Astrocyte of the hippocampus (primary cell): Measurements from ENCODE around the gene C10orf67.

Source experiments
- DNase-seq: peaks from one replicate; pipeline ENCODE4 v3.0.0; 2011; ENCODE audit warnings: low read depth, low spot score

C10orf67 gene

DNA sequence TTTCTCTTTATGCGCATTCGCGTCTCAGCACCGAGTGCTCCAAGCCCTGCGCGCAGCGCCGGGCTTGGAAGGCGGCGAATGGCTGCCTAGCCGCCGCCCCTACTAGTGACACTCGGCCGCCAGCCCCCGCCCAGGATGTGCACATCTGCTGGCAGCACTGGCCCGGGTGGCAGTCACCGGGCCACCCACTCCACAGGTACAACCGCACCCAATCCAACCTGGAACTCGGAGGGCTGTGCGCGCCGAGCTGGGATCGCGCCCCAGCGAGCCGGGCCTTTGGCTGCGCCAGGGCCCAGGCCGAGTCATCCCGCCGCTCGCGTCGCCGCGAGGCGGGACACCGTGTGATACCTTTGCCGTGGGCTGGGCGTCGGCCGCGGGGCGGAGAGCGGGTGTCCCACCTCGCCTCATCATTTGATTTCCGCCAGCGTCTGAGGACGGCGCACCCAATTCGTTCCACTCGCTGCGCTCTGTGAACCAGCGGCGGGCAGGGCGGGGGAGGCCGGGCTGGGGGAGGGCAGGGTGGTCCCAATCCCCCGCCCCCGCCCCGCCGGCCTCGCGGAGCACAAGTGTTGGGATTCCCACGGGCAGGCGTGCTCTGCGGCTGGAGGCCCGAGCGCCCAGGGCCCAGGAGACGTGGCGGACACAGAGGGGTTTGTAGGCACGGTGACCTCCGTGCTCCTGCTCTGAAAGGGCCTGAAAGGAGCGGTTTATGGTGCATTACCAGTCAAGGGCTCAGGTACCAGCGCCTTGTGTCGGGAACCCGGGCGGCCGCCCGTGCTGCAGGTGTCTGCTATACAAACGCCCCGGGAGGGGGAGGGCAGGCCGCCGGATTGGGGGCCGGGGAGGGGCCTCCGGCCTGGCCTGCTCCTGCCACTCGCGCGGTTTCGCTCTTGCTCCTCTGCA, 170.3 kb downstream of the C10orf67 start:
- DNase-seq = no peak

DNA sequence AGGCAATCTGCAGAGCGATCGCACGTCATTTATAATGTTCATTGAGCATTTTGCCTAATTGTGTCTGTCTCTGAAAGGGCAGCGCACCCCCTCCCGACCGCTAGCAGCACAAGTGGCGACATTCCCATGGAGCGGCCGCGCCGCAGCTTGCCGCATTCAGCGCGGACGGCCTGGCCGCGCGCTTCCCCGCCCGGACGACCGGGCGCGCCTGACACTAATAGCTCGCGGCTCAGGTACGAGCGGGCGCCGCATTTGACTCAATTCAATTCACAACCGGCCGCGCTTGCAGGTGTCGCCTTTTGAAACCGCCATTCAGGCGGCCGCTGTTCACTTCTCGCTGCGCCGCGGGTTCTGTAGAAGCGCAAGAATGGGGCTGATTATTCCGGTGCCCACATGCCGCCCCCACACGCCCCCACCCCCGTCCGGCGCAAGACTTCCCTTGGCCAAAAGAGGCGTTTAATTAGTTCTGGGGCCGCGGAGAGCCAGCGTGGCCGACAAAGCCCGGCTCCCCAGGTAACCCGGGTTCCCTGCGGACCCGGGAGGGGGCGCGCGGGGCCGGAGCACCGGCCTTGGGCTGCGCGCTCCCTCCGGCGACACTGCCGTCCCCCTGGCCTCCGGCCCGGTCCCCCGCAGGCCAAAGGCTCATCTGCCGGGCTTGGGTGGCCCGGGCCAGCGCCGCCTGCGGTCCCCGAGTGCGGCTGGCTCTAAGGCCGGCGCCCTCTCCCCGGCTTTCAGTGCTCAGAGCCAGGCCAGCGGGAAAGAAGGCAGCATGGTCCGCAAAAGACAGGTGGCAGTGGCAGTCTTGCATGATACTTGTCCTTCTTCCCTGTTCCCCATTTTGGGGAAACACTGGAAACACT, 171.2 kb downstream of the C10orf67 start:
- peak; percentile 25 for DNase-seq

DNA sequence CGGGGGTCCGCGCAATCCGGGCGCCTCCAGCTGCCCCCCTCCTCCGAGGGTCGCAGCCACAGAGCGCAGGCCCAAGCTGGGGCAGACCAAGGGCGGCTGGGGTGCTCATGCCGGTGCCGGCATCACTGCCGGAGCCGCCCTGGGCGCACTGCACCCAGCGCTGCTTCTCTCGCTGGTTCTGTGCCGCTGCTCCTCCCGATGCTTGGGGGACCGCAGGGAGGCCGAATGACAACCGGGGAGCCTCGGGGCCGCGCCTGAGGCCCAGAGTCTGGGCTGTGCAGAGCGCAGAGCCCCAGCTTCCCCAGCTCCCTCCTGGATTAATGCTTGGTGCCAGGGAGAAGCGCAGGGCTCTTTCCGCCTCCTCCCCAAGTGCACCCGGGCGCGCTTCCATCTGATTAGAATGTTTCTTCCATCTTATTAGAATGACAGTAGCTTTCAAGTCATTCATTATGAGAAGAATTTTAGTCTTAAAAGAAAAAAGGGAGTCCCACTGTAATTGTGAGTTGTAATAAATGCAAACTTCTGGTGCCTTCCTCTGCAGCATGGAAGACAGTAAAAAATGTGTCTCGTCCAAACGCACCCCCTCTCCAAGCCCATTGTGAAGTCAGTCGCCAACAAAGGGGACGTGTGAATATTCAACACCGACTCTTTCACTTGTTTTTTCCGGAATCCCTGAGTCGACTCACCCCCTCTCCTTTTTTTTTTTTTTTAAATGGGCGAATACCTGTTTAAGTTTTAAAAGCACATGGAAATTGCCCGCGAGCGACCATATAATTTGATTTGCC, 172.0 kb downstream of the C10orf67 start:
- DNase-seq = peak; percentile 4

DNA sequence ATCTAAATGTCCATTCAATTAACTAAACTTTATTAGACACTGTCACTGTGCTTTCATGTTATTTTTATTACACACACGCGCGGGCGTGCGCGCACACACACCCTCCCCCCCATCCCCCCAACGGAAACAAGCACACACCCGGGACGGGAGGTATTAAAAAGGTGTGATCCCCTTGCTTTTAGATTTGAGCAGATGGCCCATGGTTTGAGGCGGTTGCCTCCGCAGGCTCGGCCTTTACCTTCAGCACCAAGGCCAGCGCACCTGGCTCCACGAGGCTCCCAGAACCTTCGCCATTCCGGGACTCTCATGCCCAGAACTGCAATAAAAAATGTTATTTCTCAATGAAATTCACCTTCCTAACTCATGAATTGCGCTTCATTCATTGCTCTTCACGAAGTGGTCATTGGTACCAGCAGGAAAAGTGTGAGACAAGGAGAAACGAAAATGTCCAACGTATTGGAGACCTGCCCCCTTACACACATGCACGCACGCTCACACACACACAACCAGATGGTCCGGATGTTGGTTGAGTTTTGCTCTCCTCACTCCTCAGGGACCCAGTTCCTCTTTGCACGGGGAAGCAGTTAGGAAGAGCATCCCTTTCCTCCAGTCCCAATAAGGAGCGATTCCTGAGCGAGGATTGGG, 173.2 kb downstream of the C10orf67 start:
- DNase-seq = peak; percentile 81

DNA sequence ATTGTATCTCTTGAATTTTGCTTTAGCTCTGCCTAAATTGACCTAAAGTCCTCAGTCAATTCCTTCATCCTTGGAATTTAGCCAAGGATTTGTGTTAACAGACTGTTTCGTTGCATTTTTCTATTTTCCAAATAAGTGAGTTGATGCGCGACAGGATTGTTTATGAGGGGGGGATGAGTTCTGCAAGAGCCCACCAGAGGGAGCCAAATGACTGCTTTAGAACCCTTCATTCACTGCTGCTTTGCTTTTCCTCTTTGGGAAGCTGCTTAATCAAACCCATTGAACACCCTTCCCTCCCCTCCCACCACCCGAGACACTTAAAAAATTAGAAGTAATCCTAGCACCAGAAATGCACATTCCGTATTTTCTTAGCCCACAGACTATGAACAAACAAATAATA, 186.2 kb downstream of the C10orf67 start:
- DNase-seq = peak; percentile 73

DNA sequence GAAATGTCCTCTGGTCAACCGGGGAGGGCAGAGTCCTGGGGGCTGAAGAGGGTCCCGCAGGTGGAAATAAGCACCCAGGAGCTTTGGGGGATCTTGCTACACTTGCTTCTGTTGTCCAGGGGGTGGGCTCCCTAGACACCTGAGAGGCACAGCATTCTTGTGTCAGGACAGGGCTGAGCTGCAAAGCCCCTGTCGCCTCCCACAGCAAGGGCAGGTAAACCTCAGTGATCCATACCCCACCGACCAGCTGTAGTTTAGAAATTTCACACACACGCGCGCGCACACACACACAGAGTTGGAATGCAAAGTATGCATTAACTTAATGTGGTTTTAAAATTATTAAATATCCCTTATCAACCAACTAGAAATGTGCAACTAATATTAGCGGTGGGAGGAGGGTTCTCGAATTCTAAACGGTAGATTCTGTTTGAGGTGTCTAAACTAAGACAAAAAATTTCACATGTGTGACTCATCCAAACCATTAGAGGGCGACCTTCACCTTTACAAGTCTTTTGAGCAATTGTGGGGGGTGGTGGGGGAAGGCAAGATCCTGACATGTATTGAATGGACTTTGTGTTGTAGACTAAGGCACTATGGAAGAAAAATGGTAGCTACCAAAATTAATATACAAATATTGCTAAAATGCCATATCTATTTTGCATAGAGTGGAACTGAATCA, 186.8 kb downstream of the C10orf67 start:
- peak; percentile 48 for DNase-seq

DNA sequence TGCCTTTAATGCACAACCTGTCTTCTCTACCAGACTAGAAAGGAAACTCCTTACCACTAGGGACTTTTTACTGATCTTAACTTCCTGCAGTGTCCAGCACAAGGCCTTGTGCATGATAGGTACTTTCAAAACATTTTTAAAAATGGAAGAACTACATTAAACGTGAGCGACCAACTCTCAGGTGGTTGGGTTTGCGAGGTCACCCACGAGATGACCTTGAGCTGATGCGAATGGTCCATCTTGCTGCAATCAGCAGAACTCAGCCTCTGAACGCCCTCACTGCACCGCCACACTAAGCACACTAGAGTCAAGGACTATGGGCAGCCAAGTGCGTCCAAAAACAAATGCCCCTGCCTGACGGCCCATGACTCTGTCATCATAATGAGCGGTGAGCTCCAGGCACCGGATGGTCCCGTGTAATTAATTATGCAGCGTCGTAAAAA, 187.3 kb downstream of the C10orf67 start:
- no peak for DNase-seq

DNA sequence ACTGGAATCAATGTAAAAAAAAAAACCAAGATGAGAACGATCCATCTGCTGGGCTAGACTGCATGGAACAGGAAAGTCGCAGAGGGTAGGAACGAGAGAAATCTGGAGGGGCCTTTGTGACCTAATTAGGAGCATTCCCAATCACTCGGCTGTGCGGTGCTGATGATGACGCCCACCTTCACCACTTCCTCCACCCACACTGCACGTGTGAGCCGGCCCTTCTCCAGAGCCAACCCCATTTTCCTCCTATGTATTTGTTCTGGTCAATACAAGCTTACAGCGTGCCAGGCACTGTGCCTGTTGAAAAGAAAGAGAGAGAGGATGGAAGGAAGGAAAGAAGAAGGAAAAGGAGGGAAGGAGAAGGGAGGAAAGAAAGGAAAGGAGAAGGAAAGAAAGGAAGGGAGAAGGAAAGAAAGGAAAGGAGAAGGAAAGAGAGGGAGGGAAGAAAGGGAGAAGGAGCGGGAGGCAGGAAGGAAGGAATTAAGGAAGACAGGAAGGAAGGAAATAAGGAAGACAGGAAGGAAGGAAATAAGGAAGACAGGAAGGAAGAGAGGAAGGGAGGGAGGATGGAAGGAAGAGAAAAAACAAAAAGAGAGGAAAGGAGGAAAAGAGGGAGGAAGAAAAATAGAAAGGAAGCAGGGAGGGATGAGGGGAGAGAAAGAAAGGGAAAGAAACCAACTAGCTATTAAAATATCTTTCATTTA, 188.0 kb downstream of the C10orf67 start:
- no peak for DNase-seq

DNA sequence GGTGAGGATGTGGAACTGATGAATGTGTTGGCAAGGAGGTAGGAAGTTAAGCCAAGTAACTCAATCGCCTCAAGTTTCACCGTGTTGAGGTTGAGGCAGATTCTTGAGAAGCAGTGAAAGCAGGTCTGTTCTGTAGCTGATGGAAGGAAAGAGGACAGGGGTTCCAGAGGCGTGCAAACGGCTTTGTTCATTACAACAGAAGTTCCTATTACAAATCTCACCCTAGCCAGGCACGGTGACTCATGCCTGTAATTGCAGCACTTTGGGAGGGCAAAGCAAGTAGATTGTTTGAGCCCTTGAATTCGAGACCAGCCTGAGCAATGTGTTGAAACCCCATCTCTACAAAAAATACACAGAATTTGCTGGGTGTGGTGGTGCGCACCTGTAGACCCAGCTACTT, 189.4 kb downstream of the C10orf67 start:
- peak; percentile 16 for DNase-seq
